Measurements from ENCODE around the gene PLCB3. TPM values are rescaled to one million over a fixed set of nuclear protein-coding genes. Genes with fewer than 3 reads are reported as not detected.

Gene PLCB3
- total RNA-seq, 1 donor from 2014 or later = 43.5 TPM

- DNase-seq (ENCODE audit: low read depth) = no peak
- no peak for TF ChIP-seq CTCF (conservative IDR thresholded peaks at IDR 0.05; ENCODE audit: low read depth, low read length)
- H3K4me3 ChIP-seq (ENCODE audit: low read depth, low read length) = no peak overlapping the region
Measured at GRCh38 chr11:64263021-64263946, 12.0 kb downstream of the PLCB3 start.

GRCh38 chr11:64263947-64264317 is 12.6 kb downstream of the PLCB3 start:
- no peak for TF ChIP-seq CTCF (conservative IDR thresholded peaks at IDR 0.05; ENCODE audit: low read depth, low read length)
- H3K4me3 ChIP-seq (ENCODE audit: low read depth, low read length) = no peak overlapping the region

GRCh38 chr11:64264371-64264852 is 13.1 kb downstream of the PLCB3 start:
- TF ChIP-seq CTCF (conservative IDR thresholded peaks at IDR 0.05; ENCODE audit: low read depth, low read length) = no peak
- no peak overlapping the region for H3K4me3 ChIP-seq (ENCODE audit: low read depth, low read length)
- no peak for DNase-seq (ENCODE audit: low read depth)

More at GRCh38 chr11:64263947-64264317, 12.6 kb downstream of the PLCB3 start:
- no peak for DNase-seq (ENCODE audit: low read depth)

GRCh38 chr11:64265176-64266160 is 14.1 kb downstream of the PLCB3 start:
- no peak for TF ChIP-seq CTCF (conservative IDR thresholded peaks at IDR 0.05; ENCODE audit: low read depth, low read length)
- H3K4me3 ChIP-seq (ENCODE audit: low read depth, low read length) = no peak overlapping the region
- no peak for DNase-seq (ENCODE audit: low read depth)

- no peak overlapping the region for H3K4me3 ChIP-seq (ENCODE audit: low read depth, low read length)
- no peak for DNase-seq (ENCODE audit: low read depth)
- TF ChIP-seq CTCF (conservative IDR thresholded peaks at IDR 0.05; ENCODE audit: low read depth, low read length) = no peak
Measured at GRCh38 chr11:64266339-64266738, 15.0 kb downstream of the PLCB3 start.

GRCh38 chr11:64267207-64267945 is 16.0 kb downstream of the PLCB3 start:
- H3K4me3 ChIP-seq (ENCODE audit: low read depth, low read length) = no peak overlapping the region
- TF ChIP-seq CTCF (conservative IDR thresholded peaks at IDR 0.05; ENCODE audit: low read depth, low read length) = no peak
- DNase-seq (ENCODE audit: low read depth) = no peak

Measured in epithelial cell of proximal tubule (primary cell).